GM19043 (cell line): ENCODE data around the gene GRIK2.
"Not testable (repeated sequence)": the region's sequence is repeated elsewhere in the genome, so short reads cannot be mapped to it uniquely, and the experiment has no call there.

Experiments used
- ATAC-seq: cut with Tn5 transposase; IDR thresholded peaks from one replicate; pipeline ENCODE4 v1.9.1; 2021; ENCODE audit warnings: low read depth; ENCODE audit not compliant: unreplicated experiment

GRIK2 gene

DNA sequence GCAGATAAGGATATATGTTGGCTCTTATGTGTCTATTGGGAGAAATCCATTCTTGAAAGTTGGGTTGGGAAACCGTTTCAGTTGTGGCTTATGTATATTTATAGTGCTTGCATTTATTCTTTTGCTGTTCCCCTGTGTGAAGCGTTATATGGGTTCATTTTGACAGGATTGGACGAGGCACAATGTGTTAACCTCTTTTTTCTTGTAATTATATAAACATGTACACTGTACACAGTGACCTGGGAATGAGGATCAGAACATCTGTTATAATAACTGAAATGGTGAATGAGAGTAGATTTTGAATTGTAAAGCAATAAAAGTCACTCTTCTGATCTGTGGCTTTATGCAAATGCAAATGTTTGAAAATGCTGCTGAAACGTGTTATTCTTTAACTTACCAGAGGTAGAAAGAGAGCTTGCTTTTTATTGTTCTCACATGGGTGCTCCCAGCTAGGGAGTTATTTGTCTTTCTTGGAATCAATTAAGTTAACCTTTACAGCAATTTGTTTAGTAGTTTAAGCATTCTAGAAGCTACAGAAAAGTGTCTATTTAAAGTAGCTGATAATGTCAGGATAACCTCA lies 213.7 kb downstream of the GRIK2 start:
- ATAC-seq = no peak

DNA sequence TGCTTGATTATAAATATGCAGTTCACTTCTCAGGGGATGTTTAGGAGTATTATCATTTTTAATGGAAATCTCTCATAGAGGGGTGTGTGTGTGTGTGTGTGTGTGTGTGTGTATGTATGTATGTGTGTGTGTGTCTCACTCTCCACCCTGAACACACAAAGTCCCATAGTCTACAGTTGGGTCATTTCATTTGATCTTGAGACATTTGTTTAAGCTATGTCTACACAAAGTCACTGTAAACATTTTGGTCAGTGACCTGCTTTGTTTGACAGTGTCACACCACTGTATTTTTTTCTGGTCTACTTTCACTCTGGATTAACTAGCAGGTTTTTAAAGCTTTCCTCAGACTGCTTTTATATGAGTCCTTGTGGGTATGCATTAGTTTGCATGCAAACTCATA lies 215.2 kb downstream of the GRIK2 start:
- no peak for ATAC-seq

DNA sequence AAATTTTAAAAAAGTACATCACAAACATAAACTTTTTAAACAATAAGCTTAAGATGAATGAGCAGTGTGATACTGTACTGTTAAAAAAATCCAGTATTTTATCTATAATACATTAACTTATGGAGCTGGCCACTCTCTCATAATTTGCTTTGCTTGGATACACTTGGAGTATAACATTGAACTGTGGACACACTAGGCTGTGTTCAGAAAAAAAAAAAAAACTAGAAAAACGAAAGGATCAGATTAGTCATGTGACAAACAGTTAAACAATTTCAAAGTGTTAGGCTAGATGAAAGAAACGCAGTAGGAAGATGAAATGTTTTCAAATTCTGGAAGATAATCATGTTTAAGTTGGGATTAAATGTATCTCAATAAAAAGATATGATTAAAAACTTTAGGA lies 220.0 kb downstream of the GRIK2 start:
- no peak for ATAC-seq

DNA sequence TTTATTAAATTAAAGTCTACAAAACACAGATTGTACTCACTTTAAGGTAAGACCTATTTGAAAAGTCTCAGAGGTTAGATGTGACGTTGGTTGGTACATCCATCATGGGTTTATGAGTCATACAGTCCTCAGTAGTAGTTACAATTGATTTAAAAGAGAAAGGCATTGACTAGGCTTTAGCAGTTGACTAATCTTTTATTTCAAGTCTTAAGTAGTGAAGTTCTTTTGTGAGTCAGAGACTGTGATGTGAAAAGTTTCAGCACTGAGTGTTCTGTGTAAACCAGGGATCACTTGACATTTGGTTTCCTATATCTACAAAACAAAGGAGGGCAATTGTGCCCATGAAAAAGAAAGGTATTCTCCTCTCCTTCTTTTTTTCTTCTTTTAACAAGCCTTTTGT lies 221.3 kb downstream of the GRIK2 start:
- ATAC-seq = no peak

DNA sequence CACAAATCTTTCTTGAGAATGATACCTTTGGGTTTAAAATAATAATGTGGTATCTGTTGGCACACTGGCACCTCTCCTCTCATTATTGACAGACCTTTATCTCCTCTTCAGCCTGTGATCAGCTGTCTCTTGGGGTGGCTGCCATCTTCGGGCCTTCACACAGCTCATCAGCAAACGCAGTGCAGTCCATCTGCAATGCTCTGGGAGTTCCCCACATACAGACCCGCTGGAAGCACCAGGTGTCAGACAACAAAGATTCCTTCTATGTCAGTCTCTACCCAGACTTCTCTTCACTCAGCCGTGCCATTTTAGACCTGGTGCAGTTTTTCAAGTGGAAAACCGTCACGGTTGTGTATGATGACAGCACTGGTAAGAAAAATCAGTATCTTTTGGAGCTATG lies 232.8 kb downstream of the GRIK2 start:
- ATAC-seq = no peak

DNA sequence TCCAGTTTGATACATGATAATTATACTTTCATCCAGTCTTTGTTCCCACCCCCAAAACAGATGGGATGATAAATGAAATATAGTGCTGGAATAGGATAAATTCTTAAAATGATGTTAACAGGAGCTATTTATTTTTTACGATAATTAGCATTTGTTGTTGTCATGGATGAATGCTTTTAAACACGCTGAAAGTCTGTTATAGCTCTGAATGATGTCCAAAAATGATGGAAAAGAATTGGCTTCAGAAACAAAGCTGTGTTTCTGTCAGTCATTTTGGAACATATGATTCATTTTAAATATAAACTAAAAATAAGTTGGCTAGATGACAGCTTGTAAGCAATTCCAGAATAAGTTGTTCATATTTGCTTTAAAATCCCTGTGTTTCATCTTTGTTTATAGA lies 237.4 kb downstream of the GRIK2 start:
- ATAC-seq = no peak

DNA sequence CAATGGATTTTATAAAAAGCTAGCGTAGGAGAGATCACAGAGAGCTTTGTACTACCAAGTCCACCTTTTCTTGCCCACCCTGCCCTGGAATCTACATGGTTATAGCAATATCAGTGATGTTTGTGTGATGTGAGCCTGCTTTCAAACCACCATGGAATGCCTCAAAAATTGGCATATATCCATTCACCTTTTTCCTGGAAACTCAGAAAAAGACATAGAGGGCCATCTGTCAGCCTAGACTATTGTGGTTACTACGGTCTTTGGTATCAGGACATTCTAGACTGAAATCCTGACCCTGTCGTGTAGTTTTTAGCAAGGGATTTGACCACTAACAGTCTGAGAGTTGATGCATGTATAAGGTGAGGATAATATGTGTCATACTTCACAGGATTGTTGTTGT lies 239.6 kb downstream of the GRIK2 start:
- no peak for ATAC-seq

DNA sequence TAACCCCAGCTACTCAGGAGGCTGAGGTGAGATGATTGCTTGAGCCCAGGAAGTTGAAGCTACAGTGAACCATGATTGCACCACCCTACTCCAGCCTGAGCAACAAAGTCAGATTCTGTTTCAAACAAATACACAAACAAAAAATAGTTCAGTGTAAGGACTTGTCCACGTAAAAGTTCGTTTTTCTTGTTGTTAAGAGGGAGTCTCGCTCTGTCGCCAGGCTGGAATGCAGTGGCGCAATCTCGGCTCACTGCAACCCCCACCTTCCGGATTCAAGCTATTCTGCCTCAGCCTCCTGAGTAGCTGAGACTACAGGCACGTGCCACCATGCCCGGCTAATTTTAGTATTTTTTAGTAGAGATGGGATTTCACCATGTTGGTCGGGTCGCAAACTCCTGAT lies 245.4 kb downstream of the GRIK2 start:
- not testable (repeated sequence) for ATAC-seq

DNA sequence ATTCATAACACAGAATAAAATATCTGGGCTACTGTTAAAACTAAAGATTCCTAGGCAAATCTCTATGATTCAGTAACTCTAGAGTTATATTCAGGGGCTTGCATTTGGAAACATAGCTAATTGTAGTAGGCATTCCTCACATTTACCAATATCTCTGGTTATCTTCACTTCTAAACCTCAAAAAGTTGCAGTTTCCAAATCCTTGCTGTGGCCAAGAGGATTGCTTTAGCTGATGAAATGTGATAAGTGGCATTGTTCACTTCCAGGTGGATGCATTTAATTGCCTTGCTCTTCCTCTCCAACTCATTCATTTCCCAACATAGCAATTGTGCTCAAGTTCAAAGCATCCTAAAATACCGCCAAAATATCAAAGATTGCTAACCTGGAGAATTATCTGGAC lies 246.6 kb downstream of the GRIK2 start:
- no peak for ATAC-seq

DNA sequence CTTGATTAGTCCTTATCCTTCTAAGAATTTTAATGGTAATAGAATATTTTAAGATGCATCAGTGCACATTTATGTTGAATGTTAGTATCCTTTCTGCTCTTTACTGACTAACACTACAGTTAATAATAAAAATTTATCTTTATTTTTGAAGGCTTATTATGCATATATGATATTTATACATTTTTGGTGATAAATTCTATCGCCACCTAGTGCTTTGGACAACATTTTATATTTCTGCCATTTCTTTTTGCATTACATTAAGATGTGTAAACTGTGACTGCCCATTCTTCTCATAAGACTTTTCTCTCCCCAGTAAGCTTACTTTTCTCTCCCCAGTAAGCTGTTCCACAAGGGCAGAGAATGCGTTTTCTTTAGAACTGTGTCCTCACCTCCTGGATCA lies 252.3 kb downstream of the GRIK2 start:
- no peak for ATAC-seq

DNA sequence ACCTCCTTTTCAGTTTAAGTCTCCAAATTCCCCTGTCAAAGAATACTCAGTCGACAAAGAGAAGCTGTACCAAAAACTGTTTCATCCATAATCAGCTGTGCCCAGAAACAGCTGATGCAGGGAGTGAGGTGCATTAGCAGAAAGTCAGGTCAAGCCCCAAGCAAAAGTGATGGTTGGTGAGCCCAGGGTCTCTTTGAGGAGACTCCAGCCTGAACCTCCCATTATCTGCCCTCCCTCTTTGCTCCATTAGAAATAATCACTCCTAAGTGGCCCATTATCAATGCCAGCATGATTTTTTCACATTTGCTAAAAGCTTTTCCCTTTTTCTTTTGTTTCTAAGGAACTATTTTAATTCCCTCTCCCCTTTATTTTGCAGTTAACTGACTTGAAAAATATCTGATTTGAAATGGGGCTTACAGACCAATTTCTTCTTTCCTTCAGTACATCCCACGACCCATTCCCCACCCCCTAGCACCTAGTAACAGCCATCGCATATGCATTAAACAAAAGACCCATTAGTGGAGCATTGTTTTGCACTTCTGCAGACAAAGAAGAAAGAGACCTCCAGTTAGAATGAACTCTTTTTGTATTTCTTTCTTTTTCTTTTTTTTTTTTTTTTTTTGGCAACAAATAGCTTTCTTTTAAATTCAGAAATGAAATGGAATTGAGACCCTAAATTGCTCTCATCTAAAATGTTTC lies 257.0 kb downstream of the GRIK2 start:
- no peak for ATAC-seq

DNA sequence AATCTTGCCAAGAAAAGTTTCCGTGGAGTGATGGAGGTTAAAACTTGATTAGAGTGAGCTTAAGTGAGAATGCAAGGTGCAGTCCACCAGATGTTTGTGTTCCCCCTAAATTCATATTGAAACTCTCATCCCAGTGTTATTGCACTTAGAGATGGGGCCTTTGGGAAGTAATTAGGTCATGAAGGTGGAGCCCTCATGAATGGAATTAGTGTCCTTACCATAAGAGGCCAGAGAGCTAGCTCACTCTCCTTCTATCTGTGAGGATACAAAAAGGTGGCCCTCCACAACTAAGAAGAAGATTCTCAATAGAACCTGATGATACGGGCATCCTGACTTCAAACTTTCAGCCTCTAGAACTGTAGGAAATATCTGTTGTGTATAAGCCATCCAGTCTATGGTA lies 258.6 kb downstream of the GRIK2 start:
- ATAC-seq = no peak

DNA sequence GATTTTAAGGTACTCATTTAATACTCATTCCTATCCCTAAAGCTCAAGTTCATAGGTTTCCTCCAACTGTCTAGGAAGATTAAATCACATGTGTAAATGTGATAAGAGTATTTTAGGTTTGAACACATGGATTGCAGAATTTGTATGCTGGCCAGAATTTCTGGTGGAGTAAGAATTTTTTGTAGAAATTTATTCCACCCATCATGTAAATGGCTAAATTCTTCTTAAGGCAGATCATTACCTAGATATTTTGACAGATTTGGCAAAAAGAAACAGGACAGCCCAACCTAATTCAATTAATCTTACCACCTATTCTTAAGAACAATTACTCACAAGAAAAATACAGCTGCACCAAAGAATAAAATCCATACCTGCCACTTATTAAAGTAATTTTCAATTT lies 261.6 kb downstream of the GRIK2 start:
- no peak for ATAC-seq

DNA sequence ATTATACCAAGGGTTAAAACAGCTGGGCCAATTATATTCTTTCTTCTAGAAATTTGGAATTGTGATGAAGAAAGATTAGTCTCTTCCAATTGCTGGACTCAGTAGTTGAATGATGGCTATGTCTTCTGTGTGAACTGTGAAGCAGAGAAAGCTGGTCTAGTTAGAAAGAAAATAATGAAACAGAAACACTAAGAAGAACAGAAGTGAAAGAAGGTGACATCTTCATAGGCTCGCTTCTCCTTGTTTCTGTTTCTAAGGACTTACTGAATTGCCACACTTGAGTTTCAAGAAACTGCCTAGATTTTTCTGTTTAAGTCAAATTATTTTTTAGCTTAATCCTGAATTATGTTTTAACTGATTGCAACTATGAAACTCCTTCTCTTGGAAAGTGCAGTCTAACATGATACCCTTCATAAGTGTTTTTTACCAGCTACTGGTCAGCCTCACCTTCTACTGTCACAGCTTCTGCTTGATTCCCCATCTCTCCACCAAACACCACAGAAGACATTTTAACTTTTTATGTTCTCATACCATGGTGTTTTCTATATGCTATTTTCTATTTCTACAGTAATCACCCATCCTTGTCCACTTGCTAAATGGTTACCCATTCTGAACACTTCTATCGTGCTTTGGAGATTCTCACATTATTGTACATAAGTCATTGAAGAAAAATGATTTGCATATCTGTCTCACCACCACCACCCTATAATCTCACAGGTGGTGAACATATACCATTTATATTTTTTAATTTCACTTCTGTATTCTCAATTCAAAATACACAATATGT lies 268.8 kb downstream of the GRIK2 start:
- peak; percentile 71 for ATAC-seq

DNA sequence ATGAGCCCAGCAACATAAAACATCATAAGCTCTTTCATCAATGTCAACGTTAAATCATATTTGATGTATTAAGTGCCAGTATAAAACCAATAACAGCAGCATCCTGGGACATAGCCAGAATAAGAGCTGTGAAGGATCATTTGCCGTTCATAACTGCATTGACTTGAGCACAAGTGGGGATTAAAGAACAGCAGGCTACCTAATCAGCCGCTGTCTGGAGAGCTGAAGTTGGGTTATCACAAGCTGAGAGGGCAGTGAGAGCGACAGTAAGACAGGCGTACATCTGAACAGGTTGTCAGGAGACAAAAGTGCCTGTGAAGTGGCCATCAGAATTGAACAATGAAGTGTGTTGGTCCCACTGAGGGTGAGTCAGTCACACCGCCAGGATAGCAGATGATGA lies 269.6 kb downstream of the GRIK2 start:
- ATAC-seq = no peak

DNA sequence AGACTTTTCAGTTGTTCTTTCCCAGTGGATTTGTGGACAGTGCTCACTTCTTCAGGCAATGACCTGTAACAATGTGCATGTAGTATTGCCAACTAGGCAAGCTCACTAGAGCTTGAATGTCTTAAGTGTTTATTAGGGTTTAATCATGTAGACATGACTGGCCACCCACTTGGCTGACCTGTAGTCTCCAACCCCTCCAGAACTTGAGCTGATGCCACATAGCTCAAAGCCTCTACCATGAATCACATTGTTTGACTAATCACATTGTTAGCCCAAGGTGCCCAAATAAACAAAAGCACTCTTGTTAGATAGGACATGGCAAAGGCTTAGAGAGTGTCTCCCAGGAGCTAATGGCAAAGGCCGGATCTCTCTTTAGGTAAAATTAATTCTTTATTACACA lies 272.7 kb downstream of the GRIK2 start:
- ATAC-seq = no peak

DNA sequence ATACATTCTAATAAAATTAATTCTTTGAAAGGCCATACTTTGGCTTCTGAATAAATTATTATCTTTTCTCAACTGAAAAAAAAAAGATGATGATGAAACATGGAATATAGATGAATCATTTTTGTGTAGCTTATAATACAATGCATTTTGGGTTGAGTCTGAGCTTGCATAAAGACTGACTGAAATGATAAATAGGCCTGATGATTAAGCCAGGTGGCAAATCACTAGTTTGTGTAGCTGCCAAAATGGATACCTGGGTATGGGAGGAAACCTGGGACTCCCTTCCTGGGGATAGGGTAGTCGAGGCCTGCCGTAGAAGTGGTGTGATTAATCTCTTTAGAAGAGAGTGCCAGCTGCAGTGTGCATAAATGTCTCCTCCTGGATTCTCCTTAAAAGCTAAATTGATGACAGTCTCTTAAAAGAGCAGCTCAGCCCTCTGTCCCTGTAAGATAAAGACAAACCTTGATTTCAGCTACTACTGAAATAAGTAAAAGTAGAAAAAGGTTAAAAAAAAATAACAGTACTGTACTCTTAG lies 275.1 kb downstream of the GRIK2 start:
- no peak for ATAC-seq

DNA sequence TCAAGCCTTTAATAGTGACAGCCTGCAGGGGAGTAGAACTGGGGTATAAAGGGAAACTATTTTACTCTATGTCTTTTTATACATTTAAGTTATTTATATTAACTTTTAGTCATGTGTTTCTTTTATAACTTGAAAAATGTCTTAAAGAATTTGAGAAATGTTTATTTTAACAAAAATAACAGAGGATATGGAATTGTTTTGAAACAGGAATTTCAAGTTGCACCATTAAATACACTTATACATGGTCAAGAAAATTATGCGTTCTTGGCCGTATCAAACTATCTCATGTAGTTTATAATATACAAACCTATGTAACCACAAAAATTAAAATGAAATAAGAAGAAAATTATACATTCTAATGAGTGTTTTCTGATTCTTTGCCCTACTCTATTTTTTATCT lies 282.7 kb downstream of the GRIK2 start:
- ATAC-seq = no peak

DNA sequence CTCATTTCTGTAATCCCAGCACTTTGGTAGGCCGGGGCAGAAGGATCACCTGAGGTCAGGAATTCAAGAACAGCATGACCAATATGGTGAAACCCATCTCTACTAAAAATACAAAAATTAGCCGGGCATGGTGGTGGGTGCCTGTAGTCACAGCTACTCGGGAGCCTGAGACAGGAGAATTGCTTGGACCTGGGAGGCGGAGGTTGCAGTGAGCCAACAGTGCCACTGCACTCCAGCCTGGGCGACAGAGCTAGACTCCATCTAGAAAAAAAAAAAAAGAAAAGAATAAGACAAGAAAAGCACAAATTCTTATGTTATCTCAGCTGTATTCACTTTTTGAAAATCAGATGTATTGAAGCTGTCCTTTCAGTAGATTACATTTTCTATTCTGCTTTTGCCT lies 289.4 kb downstream of the GRIK2 start:
- ATAC-seq = no peak

DNA sequence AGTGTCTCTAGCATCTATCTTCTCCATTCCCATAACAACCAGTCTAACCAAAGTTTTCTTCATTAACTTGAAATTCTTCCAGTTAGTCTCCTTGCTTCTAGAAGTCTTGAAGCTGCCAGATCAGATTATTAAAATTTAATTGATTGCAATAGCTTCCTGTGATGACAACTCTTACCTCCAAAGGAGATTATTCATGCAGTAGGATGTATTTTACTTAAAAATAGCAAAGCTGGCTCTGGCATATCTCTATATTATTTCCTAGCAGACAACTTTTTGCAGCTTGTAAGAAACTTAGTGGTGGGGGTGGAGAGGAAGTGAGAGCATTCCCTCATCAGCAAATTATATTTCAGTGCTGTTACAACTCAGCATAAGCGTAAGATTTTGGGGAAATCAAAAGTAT lies 290.4 kb downstream of the GRIK2 start:
- ATAC-seq = no peak

DNA sequence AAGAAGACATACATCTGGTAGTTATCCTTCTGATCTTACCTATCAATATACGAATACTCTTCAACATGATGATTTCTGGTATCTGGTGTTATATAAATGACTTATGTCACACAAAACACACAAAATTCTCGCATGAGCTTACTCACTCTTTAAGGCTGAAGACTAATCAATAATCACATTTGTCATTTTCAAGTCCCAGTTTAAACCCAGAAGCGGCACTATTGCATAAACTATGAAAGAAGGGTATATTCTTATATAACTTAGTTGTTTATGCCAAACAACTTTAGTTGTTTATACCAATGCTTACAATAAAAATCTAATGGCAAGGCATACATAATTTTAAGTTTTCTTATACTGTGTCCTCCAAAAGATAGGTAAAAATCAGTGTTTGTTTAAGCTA lies 293.1 kb downstream of the GRIK2 start:
- no peak for ATAC-seq

DNA sequence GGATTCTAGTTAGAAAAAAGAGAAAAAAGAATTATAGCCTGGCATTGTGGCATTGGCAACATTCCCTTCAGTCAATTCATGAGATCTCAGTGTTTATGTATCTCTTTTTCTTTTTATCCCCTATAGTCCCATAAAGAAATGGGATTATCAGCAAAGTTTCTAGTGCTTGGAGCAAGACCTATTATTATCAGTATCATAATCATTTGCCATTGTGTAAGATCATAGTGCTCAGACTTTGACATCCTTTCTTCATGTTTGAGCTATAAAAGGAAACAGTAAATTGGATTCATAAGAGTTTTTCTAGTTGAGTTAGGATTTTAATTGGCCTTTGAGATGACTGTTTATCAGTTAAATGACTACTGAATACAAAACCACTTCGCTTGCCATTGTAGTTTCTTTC lies 295.6 kb downstream of the GRIK2 start:
- no peak for ATAC-seq
